GM12878 (cell line): ENCODE measurements around the gene TIMM50. TPM values are rescaled to one million over a fixed set of nuclear protein-coding genes. Genes with fewer than 3 reads are reported as not detected.

ENCODE experiments used
- ATAC-seq: fragments of 200-7000 bp; cut with Tn5 transposase; 3 replicates; pipeline ENCODE4 v1.9.1; 2020; ENCODE audit warnings: mild to moderate bottlenecking, moderate library complexity
- BruUV-seq: library from RNA; stranded (reverse); fragments of 400-500 nt; replicated peaks from 2 replicates; lab custom pipeline; 2021; lab: Mats Ljungman, UMichigan
- CTCF ChIA-PET: fragments of 300-600 bp; sonication (Branson Sonifier 250); formaldehyde crosslinking; extraction: SDS; loops from one replicate; lab custom pipeline; 2021; ENCODE audit warnings: inconsistent platforms; lab: Yijun Ruan, JAX
- POLR2A ChIA-PET: fragments of 350-600 bp; formaldehyde crosslinking; extraction: SDS; loops from one replicate; lab custom pipeline; 2021; ENCODE audit warnings: inconsistent platforms; lab: Charles Lee
- RAD21 ChIA-PET: fragments of 300-600 bp; sonication (Branson Sonifier 250); formaldehyde crosslinking; loops from one replicate; lab custom pipeline; 2023; ENCODE audit warnings: antibody characterized with exemption; ENCODE audit not compliant: unreplicated experiment; lab: Charles Lee
- SMC1A ChIA-PET: fragments of 300-600 bp; sonication (Branson Sonifier 250); formaldehyde crosslinking; loops from one replicate; lab custom pipeline; 2023; ENCODE audit not compliant: unreplicated experiment, uncharacterized antibody; lab: Charles Lee
- DNase-seq: peaks from one replicate; pipeline ENCODE4 v3.0.0-alpha.2; 2011; ENCODE audit warnings: low read depth, low spot score
- FAIRE-seq: peaks from 3 replicates; lab custom pipeline; 2011; peaks lifted over from hg19 to GRCh38; lab: Jason Lieb, UNC
- H2AFZ ChIP-seq: 2 replicates; pipeline ENCODE4 v1.6.0; 2011; ENCODE audit warnings: low read depth, low read length, control low read depth; ENCODE audit not compliant: control insufficient read depth
- H3K27ac ChIP-seq: 2 replicates; pipeline ENCODE4 v1.5.1; 2011; ENCODE audit warnings: control low read depth; ENCODE audit not compliant: control insufficient read depth, insufficient read depth
- H3K27me3 ChIP-seq, 2 experiments: replicated peaks in 1 of 2; 2 replicates each; pipeline versions ENCODE4 v1.6.0 to v1.6.1; 2011; ENCODE audit warnings: low read length in 1 of 2; ENCODE audit not compliant: control insufficient read depth in 2 of 2, insufficient read depth in 2 of 2
- H3K36me3 ChIP-seq, 2 experiments: 2 replicates each; pipeline ENCODE4 v1.5.1; 2011; ENCODE audit warnings: low read length in 1 of 2; ENCODE audit not compliant: control insufficient read depth in 2 of 2, insufficient read depth in 2 of 2
- H3K4me1 ChIP-seq: 2 replicates; pipeline ENCODE4 v1.6.1; 2011; ENCODE audit warnings: mild to moderate bottlenecking, low read length, moderate library complexity, mixed read lengths; ENCODE audit not compliant: control insufficient read depth, insufficient read depth
- H3K4me2 ChIP-seq: 2 replicates; pipeline ENCODE4 v1.6.0; 2011; ENCODE audit warnings: control low read depth; ENCODE audit not compliant: control insufficient read depth, insufficient read depth
- H3K4me3 ChIP-seq: fragments of 200-600 bp; sonication (generic); 2 replicates; pipeline ENCODE4 v1.5.1; 2016
- H3K79me2 ChIP-seq: 2 replicates; pipeline ENCODE4 v1.6.0; 2011; ENCODE audit warnings: low read length; ENCODE audit not compliant: control insufficient read depth, insufficient read depth
- H3K9ac ChIP-seq: 2 replicates; pipeline ENCODE4 v1.8.0; 2011; ENCODE audit warnings: low read length, control low read depth, mixed read lengths; ENCODE audit not compliant: control insufficient read depth, insufficient read depth
- H3K9me3 ChIP-seq: replicated peaks from 3 replicates; pipeline ENCODE4 v1.5.1; 2011; ENCODE audit warnings: mild to moderate bottlenecking, low read length; ENCODE audit not compliant: control insufficient read depth, insufficient read depth
- H4K20me1 ChIP-seq: 2 replicates; pipeline ENCODE4 v1.6.0; 2011; ENCODE audit not compliant: control insufficient read depth, insufficient read depth
- CHD2 ChIP-seq: IDR thresholded peaks from 2 replicates; pipeline ENCODE4 v1.6.1; 2011; ENCODE audit warnings: low read depth, low read length, improper control_type of control experiment, borderline replicate concordance
- CREM ChIP-seq: IDR thresholded peaks from 2 replicates; pipeline ENCODE4 v1.6.1; 2014; ENCODE audit warnings: antibody characterized with exemption, low read depth
- FOXM1 ChIP-seq: IDR thresholded peaks from 2 replicates; pipeline ENCODE4 v1.6.1; 2012; ENCODE audit warnings: low read depth, mild to moderate bottlenecking, inconsistent platforms, low read length, moderate library complexity
- IRF4 ChIP-seq: IDR thresholded peaks from 2 replicates; pipeline ENCODE4 v1.6.1; 2011; ENCODE audit warnings: low read depth, low read length
- MTA2 ChIP-seq: fragments of 450-650 bp; IDR thresholded peaks from 2 replicates; pipeline ENCODE4 v1.6.1; 2016; ENCODE audit warnings: low read depth, mild to moderate bottlenecking, moderate library complexity
- NBN ChIP-seq: fragments of 450-650 bp; IDR thresholded peaks from 2 replicates; pipeline ENCODE4 v1.6.1; 2016
- RBBP5 ChIP-seq: fragments of 200-600 bp; sonication (generic); conservative IDR thresholded peaks from 2 replicates; pipeline ENCODE4 v1.6.1; 2016
- SREBF1 ChIP-seq: IDR thresholded peaks from 2 replicates; pipeline ENCODE4 v1.6.1; 2012; ENCODE audit warnings: mild to moderate bottlenecking, low read length
- WGBS: methylation state at CpG from one replicate; pipeline ENCODE4 v1.1.6; 2016; ENCODE audit warnings: low lambda C conversion rate; ENCODE audit not compliant: insufficient replicate concordance, insufficient coverage; ENCODE audit errors: missing lambda C conversion rate; 5-methylcytosine and 5-hydroxymethylcytosine counted together
- in situ Hi-C: fragments of 300-500 bp; cut with MboI; formaldehyde crosslinking; loops from 9 replicates; pipeline ENCODE4 v1.14.3; 2018; ENCODE audit warnings: mixed read lengths
- intact Hi-C: fragments of 100-400 bp; cut with micrococcal nuclease; formaldehyde crosslinking; loops from one replicate; pipeline ENCODE4 v1.14.2; 2022; ENCODE audit not compliant: unreplicated experiment
- polyA plus RNA-seq, 11 experiments: library from polyadenylated mRNA; depleted of rRNA in 4 of 11; unstranded in 6 of 11; stranded (reverse) in 5 of 11; fragments of >200 nt; fragmentation: Nextera tagmentation in 4 of 11; fragmentation: Illumina TruSeq in 1 of 11; extraction: Ambion mirVana in 4 of 11; extraction: Trizol in 1 of 11; gene quantifications; 1 replicate in 1 of 11; 2 replicates in 10 of 11; pipeline versions ENCODE4 v1.2.1 to v1.2.3, GENCODE V29; 2011 to 2016; ENCODE audit warnings: inconsistent platforms in 2 of 11, missing spikeins in 2 of 11, low read depth in 1 of 11
- total RNA-seq, 4 experiments: library from RNA; depleted of rRNA in 3 of 4; stranded (reverse); fragments of >200 nt in 3 of 4; fragmentation: Illumina TruSeq in 1 of 4; extraction: Trizol in 1 of 4; gene quantifications; 2 replicates each; pipeline versions ENCODE4 v1.2.1 to v1.2.3, GENCODE V29; 2013 to 2021
- TF ChIP-seq, protein P1 (sequence below): fragments of 450-650 bp; formaldehyde crosslinking; IDR thresholded peaks from 2 replicates; pipeline ENCODE4 v1.4.0; 2022; ENCODE audit warnings: mild to moderate bottlenecking, moderate library complexity
- TF ChIP-seq, protein P2 (sequence below): fragments of 150-350 bp; IDR thresholded peaks from 2 replicates; pipeline ENCODE4 v1.6.1; 2014; ENCODE audit warnings: mild to moderate bottlenecking, low read depth, low read length
- TF ChIP-seq, protein P3 (sequence below), 3 experiments: IDR thresholded peaks in 2 of 3; conservative IDR thresholded peaks in 1 of 3; 2 replicates each; pipeline ENCODE4 v1.5.1; 2011; ENCODE audit warnings: low read depth in 3 of 3, low read length in 3 of 3, mild to moderate bottlenecking in 3 of 3, control low read depth in 2 of 3, moderate library complexity in 2 of 3, inconsistent platforms in 1 of 3, mixed read lengths in 1 of 3; ENCODE audit not compliant: control insufficient read depth in 2 of 3, insufficient read depth in 1 of 3; ENCODE audit errors: extremely low read depth in 1 of 3
- TF ChIP-seq, protein P4 (sequence below): fragments of 150-350 bp; IDR thresholded peaks from 2 replicates; pipeline ENCODE4 v1.6.1; 2016; ENCODE audit warnings: low read depth, low read length

TIMM50 gene
- total and polyA plus RNA-seq, 10 of the 15 experiments (the other 5 are each of a cell fraction or from before 2014, with no cell fraction given), result 15.6 to 146 (median 101) TPM

DNA sequence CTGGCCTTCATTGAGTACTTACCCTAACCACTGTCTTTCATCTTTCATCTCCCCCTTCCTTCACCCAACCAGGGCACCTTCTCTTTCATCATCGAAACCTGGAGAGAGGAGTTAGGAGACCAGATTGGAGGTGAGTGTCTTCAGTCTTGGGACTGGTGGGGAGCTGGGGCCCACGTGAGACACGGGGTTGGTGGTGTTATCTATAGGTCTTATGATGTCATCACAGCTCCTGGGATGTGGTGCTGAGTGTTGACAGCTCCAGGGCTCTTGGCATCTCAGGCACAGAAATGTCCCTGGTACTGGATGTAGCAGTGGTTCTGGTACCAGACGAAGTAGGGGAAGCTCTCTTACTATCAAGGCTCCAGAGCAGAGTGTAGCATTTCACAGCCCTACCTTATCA, 19.9 kb downstream of the TIMM50 start:
- Histone ChIP-seq H2AFZ (no peak overlapping the region), H3K4me3 (no peak overlapping the region), H4K20me1 (no peaks in the 10 kb centered on the region), H3K79me2 (no peaks in the 10 kb centered on the region), H3K36me3 (no peaks in the 10 kb centered on the region), H3K27ac (no peak overlapping the region), H3K4me2 (no peak overlapping the region), H3K9me3 (no peaks in the 10 kb centered on the region; the same call in 2 of the 3 replicates), H3K9ac (no peak overlapping the region), H3K4me1 (peaks cover 10% of the 10 kb centered on the region), H3K27me3 (peaks cover 0 to 19% of the 10 kb centered on the region in 2 experiments; a peak in 3 of 4 replicates)
- ChIA-PET POLR2A (interaction anchor here (0.6 kb wide), 1 partner anchor 51 kb away, joined by 3 read pairs; no protein-coding TSS in a partner anchor), RAD21 (no interaction called here), CTCF (interaction anchor here (0.7 to 1.9 kb wide), 5 partner anchors 26 to 320 kb away, joined by 3 to 12 read pairs (median 3); partner anchors contain the start of genes EID2B and PLEKHG2), SMC1A (interaction anchor here (1.2 to 1.3 kb wide), 3 partner anchors 12 to 67 kb away, joined by 3 to 5 read pairs (median 4); no protein-coding TSS in a partner anchor)
- intact Hi-C loops, result no loop called here
- in situ Hi-C loops, result no loop called here
- ATAC-seq, result no peak
- no peak for TF ChIP-seq CHD2
- TF ChIP-seq, protein P1, sequence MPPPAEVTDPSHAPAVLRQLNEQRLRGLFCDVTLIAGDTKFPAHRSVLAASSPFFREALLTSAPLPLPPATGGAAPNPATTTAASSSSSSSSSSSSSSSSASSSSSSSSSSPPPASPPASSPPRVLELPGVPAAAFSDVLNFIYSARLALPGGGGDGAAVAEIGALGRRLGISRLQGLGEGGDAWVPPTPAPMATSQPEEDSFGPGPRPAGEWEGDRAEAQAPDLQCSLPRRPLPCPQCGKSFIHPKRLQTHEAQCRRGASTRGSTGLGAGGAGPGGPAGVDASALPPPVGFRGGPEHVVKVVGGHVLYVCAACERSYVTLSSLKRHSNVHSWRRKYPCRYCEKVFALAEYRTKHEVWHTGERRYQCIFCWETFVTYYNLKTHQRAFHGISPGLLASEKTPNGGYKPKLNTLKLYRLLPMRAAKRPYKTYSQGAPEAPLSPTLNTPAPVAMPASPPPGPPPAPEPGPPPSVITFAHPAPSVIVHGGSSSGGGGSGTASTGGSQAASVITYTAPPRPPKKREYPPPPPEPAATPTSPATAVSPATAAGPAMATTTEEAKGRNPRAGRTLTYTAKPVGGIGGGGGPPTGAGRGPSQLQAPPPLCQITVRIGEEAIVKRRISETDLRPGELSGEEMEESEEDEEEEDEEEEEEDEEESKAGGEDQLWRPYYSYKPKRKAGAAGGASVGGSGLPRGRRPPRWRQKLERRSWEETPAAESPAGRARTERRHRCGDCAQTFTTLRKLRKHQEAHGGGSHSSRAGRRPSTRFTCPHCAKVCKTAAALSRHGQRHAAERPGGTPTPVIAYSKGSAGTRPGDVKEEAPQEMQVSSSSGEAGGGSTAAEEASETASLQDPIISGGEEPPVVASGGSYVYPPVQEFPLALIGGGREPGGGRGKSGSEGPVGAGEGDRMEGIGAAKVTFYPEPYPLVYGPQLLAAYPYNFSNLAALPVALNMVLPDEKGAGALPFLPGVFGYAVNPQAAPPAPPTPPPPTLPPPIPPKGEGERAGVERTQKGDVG, result no peak
- TF ChIP-seq, protein P2, sequence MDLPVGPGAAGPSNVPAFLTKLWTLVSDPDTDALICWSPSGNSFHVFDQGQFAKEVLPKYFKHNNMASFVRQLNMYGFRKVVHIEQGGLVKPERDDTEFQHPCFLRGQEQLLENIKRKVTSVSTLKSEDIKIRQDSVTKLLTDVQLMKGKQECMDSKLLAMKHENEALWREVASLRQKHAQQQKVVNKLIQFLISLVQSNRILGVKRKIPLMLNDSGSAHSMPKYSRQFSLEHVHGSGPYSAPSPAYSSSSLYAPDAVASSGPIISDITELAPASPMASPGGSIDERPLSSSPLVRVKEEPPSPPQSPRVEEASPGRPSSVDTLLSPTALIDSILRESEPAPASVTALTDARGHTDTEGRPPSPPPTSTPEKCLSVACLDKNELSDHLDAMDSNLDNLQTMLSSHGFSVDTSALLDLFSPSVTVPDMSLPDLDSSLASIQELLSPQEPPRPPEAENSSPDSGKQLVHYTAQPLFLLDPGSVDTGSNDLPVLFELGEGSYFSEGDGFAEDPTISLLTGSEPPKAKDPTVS, result no peak
- no peak for TF ChIP-seq IRF4
- no peak for TF ChIP-seq MTA2
- TF ChIP-seq CREM, result no peak
- TF ChIP-seq FOXM1, result no peak
- TF ChIP-seq, protein P3, sequence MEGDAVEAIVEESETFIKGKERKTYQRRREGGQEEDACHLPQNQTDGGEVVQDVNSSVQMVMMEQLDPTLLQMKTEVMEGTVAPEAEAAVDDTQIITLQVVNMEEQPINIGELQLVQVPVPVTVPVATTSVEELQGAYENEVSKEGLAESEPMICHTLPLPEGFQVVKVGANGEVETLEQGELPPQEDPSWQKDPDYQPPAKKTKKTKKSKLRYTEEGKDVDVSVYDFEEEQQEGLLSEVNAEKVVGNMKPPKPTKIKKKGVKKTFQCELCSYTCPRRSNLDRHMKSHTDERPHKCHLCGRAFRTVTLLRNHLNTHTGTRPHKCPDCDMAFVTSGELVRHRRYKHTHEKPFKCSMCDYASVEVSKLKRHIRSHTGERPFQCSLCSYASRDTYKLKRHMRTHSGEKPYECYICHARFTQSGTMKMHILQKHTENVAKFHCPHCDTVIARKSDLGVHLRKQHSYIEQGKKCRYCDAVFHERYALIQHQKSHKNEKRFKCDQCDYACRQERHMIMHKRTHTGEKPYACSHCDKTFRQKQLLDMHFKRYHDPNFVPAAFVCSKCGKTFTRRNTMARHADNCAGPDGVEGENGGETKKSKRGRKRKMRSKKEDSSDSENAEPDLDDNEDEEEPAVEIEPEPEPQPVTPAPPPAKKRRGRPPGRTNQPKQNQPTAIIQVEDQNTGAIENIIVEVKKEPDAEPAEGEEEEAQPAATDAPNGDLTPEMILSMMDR (IDR thresholded peaks at IDR 0.05 in 2 of 3, conservative IDR thresholded peaks at IDR 0.05 in 1 of 3; ENCODE audit: control insufficient read depth in 2 of 3, extremely low read depth in 1 of 3, insufficient read depth in 1 of 3, low read depth in 3 of 3, low read length in 3 of 3), result no peak
- TF ChIP-seq, protein P4, sequence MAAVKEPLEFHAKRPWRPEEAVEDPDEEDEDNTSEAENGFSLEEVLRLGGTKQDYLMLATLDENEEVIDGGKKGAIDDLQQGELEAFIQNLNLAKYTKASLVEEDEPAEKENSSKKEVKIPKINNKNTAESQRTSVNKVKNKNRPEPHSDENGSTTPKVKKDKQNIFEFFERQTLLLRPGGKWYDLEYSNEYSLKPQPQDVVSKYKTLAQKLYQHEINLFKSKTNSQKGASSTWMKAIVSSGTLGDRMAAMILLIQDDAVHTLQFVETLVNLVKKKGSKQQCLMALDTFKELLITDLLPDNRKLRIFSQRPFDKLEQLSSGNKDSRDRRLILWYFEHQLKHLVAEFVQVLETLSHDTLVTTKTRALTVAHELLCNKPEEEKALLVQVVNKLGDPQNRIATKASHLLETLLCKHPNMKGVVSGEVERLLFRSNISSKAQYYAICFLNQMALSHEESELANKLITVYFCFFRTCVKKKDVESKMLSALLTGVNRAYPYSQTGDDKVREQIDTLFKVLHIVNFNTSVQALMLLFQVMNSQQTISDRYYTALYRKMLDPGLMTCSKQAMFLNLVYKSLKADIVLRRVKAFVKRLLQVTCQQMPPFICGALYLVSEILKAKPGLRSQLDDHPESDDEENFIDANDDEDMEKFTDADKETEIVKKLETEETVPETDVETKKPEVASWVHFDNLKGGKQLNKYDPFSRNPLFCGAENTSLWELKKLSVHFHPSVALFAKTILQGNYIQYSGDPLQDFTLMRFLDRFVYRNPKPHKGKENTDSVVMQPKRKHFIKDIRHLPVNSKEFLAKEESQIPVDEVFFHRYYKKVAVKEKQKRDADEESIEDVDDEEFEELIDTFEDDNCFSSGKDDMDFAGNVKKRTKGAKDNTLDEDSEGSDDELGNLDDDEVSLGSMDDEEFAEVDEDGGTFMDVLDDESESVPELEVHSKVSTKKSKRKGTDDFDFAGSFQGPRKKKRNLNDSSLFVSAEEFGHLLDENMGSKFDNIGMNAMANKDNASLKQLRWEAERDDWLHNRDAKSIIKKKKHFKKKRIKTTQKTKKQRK, result no peak
- no peak for TF ChIP-seq SREBF1
- TF ChIP-seq NBN, result no peak
- no peak for TF ChIP-seq RBBP5
- no TSS peak for BruUV-seq
- no peak for DNase-seq
- 16% methylated on average over 4 of the region's 4 CpGs for whole genome bisulfite sequencing
- FAIRE-seq, result no peak
